ENCODE results near the gene NUDT13. TPM values are rescaled to one million over a fixed set of nuclear protein-coding genes. Genes with fewer than 3 reads are reported as not detected.

Gene NUDT13
- total and polyA plus RNA-seq, 2 of the 8 experiments (the other 6 are each of a cell fraction or from before 2014, with no cell fraction given) = 1.5 to 1.9 TPM

- Histone ChIP-seq H3K79me2 (ENCODE audit: control insufficient read depth in 1 of 2, insufficient read depth in 2 of 2, low read length in 2 of 2) (peaks cover 0 to 8% of the 10 kb centered on the region in 2 experiments; a peak in 1 of 4 replicates), H3K4me3 (ENCODE audit: extremely low read depth in 1 of 4, insufficient read depth in 2 of 4, low read depth in 3 of 4, low read length in 4 of 4) (no peak overlapping the region), H2AK5ac (ENCODE audit: low read depth, low read length) (no peak overlapping the region), H2BK15ac (ENCODE audit: low read length) (no peak overlapping the region), H3K4me1 (replicated peaks in 1 of 4; ENCODE audit: control insufficient read depth in 3 of 4, insufficient read depth in 4 of 4, low read length in 3 of 4) (no peaks in the 10 kb centered on the region; a peak in 2 of 7 replicates), H3K36me3 (ENCODE audit: control insufficient read depth in 2 of 4, insufficient read depth in 4 of 4, low read length in 3 of 4) (peaks cover 0 to 3% (median 1%) of the 10 kb centered on the region in 4 experiments; a peak in 3 of 8 replicates), H3K23me2 (ENCODE audit: low read depth, low read length) (no peaks in the 10 kb centered on the region), H2BK20ac (ENCODE audit: low read length) (no peak overlapping the region), H4K20me1 (replicated peaks in 1 of 2; ENCODE audit: control insufficient read depth in 1 of 2, insufficient read depth in 2 of 2, low read length in 2 of 2) (no peaks in the 10 kb centered on the region), H3K56ac (replicated peaks; ENCODE audit: insufficient read length, low read depth, low read length) (no peak overlapping the region), H2BK12ac (ENCODE audit: low read depth, low read length) (no peak overlapping the region), H3K23ac (ENCODE audit: insufficient read length) (no peak overlapping the region), H2BK120ac (replicated peaks; ENCODE audit: low read depth, low read length) (no peak overlapping the region), H4K91ac (replicated peaks; ENCODE audit: insufficient read length, low read length) (no peak overlapping the region), H3K27me3 (replicated peaks in 1 of 4; ENCODE audit: control insufficient read depth in 3 of 4, extremely low read depth in 1 of 4, insufficient read depth in 3 of 4, low read length in 3 of 4) (no peaks in the 10 kb centered on the region), H3K14ac (ENCODE audit: insufficient read length) (no peak overlapping the region), H3K4me2 (ENCODE audit: insufficient read depth in 1 of 2, low read depth in 2 of 2, low read length in 2 of 2) (no peak overlapping the region), H3K27ac (ENCODE audit: low read depth, low read length) (no peak overlapping the region), H3K18ac (ENCODE audit: extremely low read depth, low read length) (no peak overlapping the region), H2AFZ (ENCODE audit: low read length) (no peak overlapping the region), H3K4ac (replicated peaks; ENCODE audit: insufficient read length, low read depth, low read length) (no peak overlapping the region), H3K79me1 (ENCODE audit: low read depth, low read length) (no peaks in the 10 kb centered on the region), H4K5ac (ENCODE audit: insufficient read length, low read depth, low read length) (no peak overlapping the region), H2BK5ac (ENCODE audit: low read depth, low read length) (no peak overlapping the region), H3K9ac (replicated peaks in 1 of 4; ENCODE audit: extremely low read depth in 1 of 4, low read depth in 3 of 4, low read length in 3 of 4) (no peak overlapping the region), H3K9me3 (ENCODE audit: insufficient read depth in 2 of 2, low read depth in 1 of 2, low read length in 1 of 2) (no peaks in the 10 kb centered on the region), H4K8ac (ENCODE audit: extremely low read depth, insufficient read depth, low read length) (no peak overlapping the region)
- DNase-seq (ENCODE audit: low read depth in 1 of 2, low spot score in 2 of 2) (no peak), FAIRE-seq (no peak)
- CTCF ChIA-PET (ENCODE audit: partially characterized antibody) = no interaction called here
- POLR2A ChIA-PET (ENCODE audit: partially characterized antibody) = interaction anchor here (1.0 kb wide), 1 partner anchor 77 kb away, joined by 4 read pairs; no protein-coding TSS in a partner anchor
- TF ChIP-seq BCL11A (IDR thresholded peaks at IDR 0.05; ENCODE audit: low read depth in 2 of 2, low read length in 2 of 2) (no peak), SIN3A (conservative IDR thresholded peaks at IDR 0.05 in 1 of 2, IDR thresholded peaks at IDR 0.05 in 1 of 2; ENCODE audit: low read depth in 1 of 2, low read length in 2 of 2) (no peak), ZNF274 (IDR thresholded peaks at IDR 0.05; ENCODE audit: borderline replicate concordance, extremely low read depth, low read length) (no peak), RBBP5 (IDR thresholded peaks at IDR 0.05; ENCODE audit: borderline replicate concordance, low read depth, low read length) (no peak), BRCA1 (IDR thresholded peaks at IDR 0.05; ENCODE audit: low read depth, low read length) (no peak), RXRA (IDR thresholded peaks at IDR 0.05; ENCODE audit: insufficient read depth, low read depth, low read length) (no peak), SP2 (IDR thresholded peaks at IDR 0.05; ENCODE audit: low read length) (no peak)
Observed at GRCh38 chr10:73172867-73173266, 62.6 kb downstream of the NUDT13 start.
